ENCODE measurements around the gene CHST11. TPM values are rescaled to one million over a fixed set of nuclear protein-coding genes. Genes with fewer than 3 reads are reported as not detected.

CHST11 gene
- 33.8 and 44.3 TPM in 2 replicates for total RNA-seq

GRCh38 chr12:104456417-104456949, at the start of gene CHST11:
TSS of gene CHST11 (plus strand) at chr12:104456948.
- peak; percentile 37 for TF ChIP-seq CTCF (conservative IDR thresholded peaks at IDR 0.05; ENCODE audit: low read depth, low read length)
- H3K4me3 ChIP-seq (ENCODE audit: low read depth, low read length): peak within 1 kb of the TSS; percentile 95
- DNase-seq (ENCODE audit: low read depth): no peak

- no peak for DNase-seq (ENCODE audit: low read depth)
- H3K4me3 ChIP-seq (ENCODE audit: low read depth, low read length): no peak overlapping the region
- TF ChIP-seq CTCF (conservative IDR thresholded peaks at IDR 0.05; ENCODE audit: low read depth, low read length): no peak
These were observed 49.3 kb upstream of the CHST11 start for GRCh38 chr12:104407438-104407837.

DNA sequence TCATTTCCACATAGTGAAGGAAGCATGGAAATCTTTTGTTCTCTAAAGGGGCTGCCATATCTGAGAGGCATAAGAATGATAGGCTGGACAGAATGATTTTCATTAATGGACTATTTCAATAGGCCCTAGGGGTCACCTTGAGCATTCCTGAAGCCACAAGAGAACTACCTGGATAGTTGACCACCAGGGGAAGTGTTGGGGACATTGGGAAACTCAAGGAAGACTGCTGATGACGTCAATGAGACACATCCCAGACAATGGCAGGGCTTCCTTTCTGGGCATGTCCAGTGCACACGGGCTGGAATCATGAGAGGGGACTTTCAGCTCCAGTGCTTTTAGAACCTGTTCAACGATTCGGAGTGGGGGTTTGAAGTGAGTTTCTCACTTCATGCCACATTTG, 48.8 kb upstream of the CHST11 start:
- no peak for DNase-seq (ENCODE audit: low read depth)
- H3K4me3 ChIP-seq (ENCODE audit: low read depth, low read length): no peak overlapping the region
- TF ChIP-seq CTCF (conservative IDR thresholded peaks at IDR 0.05; ENCODE audit: low read depth, low read length): no peak

DNA sequence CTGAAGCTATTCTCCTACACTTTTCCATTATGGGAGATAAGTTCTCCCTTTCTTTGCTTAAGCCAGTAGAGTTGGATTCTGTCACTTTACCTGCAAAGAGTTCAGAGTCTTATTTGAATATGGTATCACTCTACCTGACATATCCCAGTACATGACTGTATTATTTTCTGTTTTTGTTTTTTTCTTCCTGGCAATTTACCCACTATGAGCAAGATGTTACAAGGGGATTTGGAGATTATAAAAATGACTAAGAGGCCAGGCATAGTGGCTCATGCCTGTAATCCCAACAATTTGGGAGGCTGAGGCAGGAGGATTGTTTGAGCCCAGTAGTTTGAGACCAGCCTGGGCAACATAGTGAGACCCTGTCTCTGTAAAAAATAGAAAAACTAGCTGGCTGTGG, 46.4 kb upstream of the CHST11 start:
- TF ChIP-seq CTCF (conservative IDR thresholded peaks at IDR 0.05; ENCODE audit: low read depth, low read length): no peak
- H3K4me3 ChIP-seq (ENCODE audit: low read depth, low read length): no peak overlapping the region
- no peak for DNase-seq (ENCODE audit: low read depth)

GRCh38 chr12:104410786-104411185, 46.0 kb upstream of the CHST11 start:
- TF ChIP-seq CTCF (conservative IDR thresholded peaks at IDR 0.05; ENCODE audit: low read depth, low read length): no peak
- DNase-seq (ENCODE audit: low read depth): no peak
- no peak overlapping the region for H3K4me3 ChIP-seq (ENCODE audit: low read depth, low read length)

GRCh38 chr12:104411826-104412641, 44.7 kb upstream of the CHST11 start:
- TF ChIP-seq CTCF (conservative IDR thresholded peaks at IDR 0.05; ENCODE audit: low read depth, low read length): no peak
- H3K4me3 ChIP-seq (ENCODE audit: low read depth, low read length): no peak overlapping the region
- no peak for DNase-seq (ENCODE audit: low read depth)

DNA sequence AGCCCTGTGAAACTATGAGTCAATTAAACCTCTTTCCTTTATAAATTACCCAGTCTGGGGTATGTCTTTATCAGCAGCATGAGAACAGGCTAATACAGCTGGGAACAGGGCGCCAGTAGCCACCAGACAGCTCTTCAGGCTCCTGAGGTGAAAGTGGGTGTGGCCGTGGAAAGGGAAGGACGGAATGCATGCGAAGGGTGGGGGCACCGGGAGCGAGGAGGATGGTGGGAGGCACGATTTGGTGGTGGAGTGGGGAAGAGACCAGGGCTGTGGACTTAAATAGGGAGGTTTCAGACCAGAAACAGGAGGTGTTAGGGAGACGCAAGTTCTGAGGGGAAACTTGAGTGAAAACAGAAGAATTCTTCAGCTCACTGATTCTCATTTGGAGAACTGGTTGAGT, 44.1 kb upstream of the CHST11 start:
- H3K4me3 ChIP-seq (ENCODE audit: low read depth, low read length): no peak overlapping the region
- DNase-seq (ENCODE audit: low read depth): no peak
- TF ChIP-seq CTCF (conservative IDR thresholded peaks at IDR 0.05; ENCODE audit: low read depth, low read length): no peak
